Gastroesophageal sphincter (tissue), 3 donors: ENCODE measurements around the gene NANOS3.

Experiments
- EP300 ChIP-seq: sonication (generic); formaldehyde crosslinking; IDR thresholded peaks from one replicate; pipeline ENCODE4 v1.6.1; 2017; ENCODE audit warnings: antibody characterized with exemption, mild to moderate bottlenecking
- TF ChIP-seq, protein P1 (sequence below), 4 experiments: fragments of 200-600 bp in 2 of 4; fragments of 450-650 bp in 2 of 4; sonication (generic) in 1 of 4; IDR thresholded peaks; one replicate each; pipeline ENCODE4 v1.5.1; 2017 to 2019; ENCODE audit warnings: antibody characterized with exemption in 4 of 4, mild to moderate bottlenecking in 2 of 4, moderate library complexity in 2 of 4

- no peak for TF ChIP-seq EP300
- TF ChIP-seq, protein P1, sequence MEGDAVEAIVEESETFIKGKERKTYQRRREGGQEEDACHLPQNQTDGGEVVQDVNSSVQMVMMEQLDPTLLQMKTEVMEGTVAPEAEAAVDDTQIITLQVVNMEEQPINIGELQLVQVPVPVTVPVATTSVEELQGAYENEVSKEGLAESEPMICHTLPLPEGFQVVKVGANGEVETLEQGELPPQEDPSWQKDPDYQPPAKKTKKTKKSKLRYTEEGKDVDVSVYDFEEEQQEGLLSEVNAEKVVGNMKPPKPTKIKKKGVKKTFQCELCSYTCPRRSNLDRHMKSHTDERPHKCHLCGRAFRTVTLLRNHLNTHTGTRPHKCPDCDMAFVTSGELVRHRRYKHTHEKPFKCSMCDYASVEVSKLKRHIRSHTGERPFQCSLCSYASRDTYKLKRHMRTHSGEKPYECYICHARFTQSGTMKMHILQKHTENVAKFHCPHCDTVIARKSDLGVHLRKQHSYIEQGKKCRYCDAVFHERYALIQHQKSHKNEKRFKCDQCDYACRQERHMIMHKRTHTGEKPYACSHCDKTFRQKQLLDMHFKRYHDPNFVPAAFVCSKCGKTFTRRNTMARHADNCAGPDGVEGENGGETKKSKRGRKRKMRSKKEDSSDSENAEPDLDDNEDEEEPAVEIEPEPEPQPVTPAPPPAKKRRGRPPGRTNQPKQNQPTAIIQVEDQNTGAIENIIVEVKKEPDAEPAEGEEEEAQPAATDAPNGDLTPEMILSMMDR (IDR thresholded peaks at IDR 0.05), result no peak
Observed at GRCh38 chr19:13920940-13921747, 44.2 kb downstream of the NANOS3 start.
